Measurements from ENCODE around the gene TMEM101. TPM values are rescaled to one million over a fixed set of nuclear protein-coding genes. Genes with fewer than 3 reads are reported as not detected.

TMEM101 gene
- total and polyA plus RNA-seq, 2 of the 8 experiments (the other 6 are each of a cell fraction or from before 2014, with no cell fraction given): 16.1 to 44.7 TPM

- H3K23ac ChIP-seq (ENCODE audit: insufficient read length): no peak overlapping the region
- no peak overlapping the region for H2BK15ac ChIP-seq (ENCODE audit: low read length)
- H2BK5ac ChIP-seq (ENCODE audit: low read depth, low read length): no peak overlapping the region
- ChIA-PET CTCF (ENCODE audit: partially characterized antibody) (interaction anchor here (0.6 to 13.3 kb wide), 5 partner anchors 8 to 39 kb away, joined by 3 to 108 read pairs (median 8); no protein-coding TSS in a partner anchor), POLR2A (ENCODE audit: partially characterized antibody) (interaction anchor here (0.6 to 6.5 kb wide), 6 partner anchors 9 to 24 kb away, joined by 3 to 55 read pairs (median 4); no protein-coding TSS in a partner anchor)
- H3K56ac ChIP-seq (replicated peaks; ENCODE audit: insufficient read length, low read depth, low read length): no peak overlapping the region
- H4K20me1 ChIP-seq (replicated peaks in 1 of 2; ENCODE audit: control insufficient read depth in 1 of 2, insufficient read depth in 2 of 2, low read length in 2 of 2): peaks cover 2 to 16% of the 10 kb centered on the region in 2 experiments
- WGBS, 2 experiments (ENCODE audit: extremely low coverage in 1 of 2, insufficient coverage in 1 of 2, insufficient read length in 1 of 2, insufficient replicate concordance in 2 of 2, low coverage in 1 of 2, low lambda C conversion rate in 2 of 2, missing lambda C conversion rate in 1 of 2): 93% methylated on average over 3 of the region's 3 CpGs; no CpG with 5 or more reads in 1 of the 2 experiments
- no peak overlapping the region for H3K27ac ChIP-seq (ENCODE audit: low read depth, low read length)
- H2BK20ac ChIP-seq (ENCODE audit: low read length): no peak overlapping the region
- H2AK5ac ChIP-seq (ENCODE audit: low read depth, low read length): no peak overlapping the region
- H3K23me2 ChIP-seq (ENCODE audit: low read depth, low read length): no peaks in the 10 kb centered on the region
- no peak overlapping the region for H3K4me2 ChIP-seq (ENCODE audit: insufficient read depth in 1 of 2, low read depth in 2 of 2, low read length in 2 of 2)
- H3K36me3 ChIP-seq (ENCODE audit: control insufficient read depth in 2 of 4, insufficient read depth in 4 of 4, low read length in 3 of 4): peaks cover 8 to 46% (median 23%) of the 10 kb centered on the region in 4 experiments; a peak in 7 of 8 replicates
- H2AFZ ChIP-seq (ENCODE audit: low read length): no peak overlapping the region
- FAIRE-seq (no peak), DNase-seq (ENCODE audit: low read depth in 1 of 2, low spot score in 2 of 2) (no peak)
- H3K4me3 ChIP-seq (ENCODE audit: extremely low read depth in 1 of 4, insufficient read depth in 2 of 4, low read depth in 3 of 4, low read length in 4 of 4): no peak overlapping the region
- no peak overlapping the region for H3K14ac ChIP-seq (ENCODE audit: insufficient read length)
- no peak overlapping the region for H2BK120ac ChIP-seq (replicated peaks; ENCODE audit: low read depth, low read length)
- no peak overlapping the region for H3K4ac ChIP-seq (replicated peaks; ENCODE audit: insufficient read length, low read depth, low read length)
- no peak overlapping the region for H4K8ac ChIP-seq (ENCODE audit: extremely low read depth, insufficient read depth, low read length)
- H4K5ac ChIP-seq (ENCODE audit: insufficient read length, low read depth, low read length): no peak overlapping the region
- no peaks in the 10 kb centered on the region for H3K4me1 ChIP-seq (replicated peaks in 1 of 4; ENCODE audit: control insufficient read depth in 3 of 4, insufficient read depth in 4 of 4, low read length in 3 of 4)
- H3K9ac ChIP-seq (replicated peaks in 1 of 4; ENCODE audit: extremely low read depth in 1 of 4, low read depth in 3 of 4, low read length in 3 of 4): no peak overlapping the region
- no peaks in the 10 kb centered on the region for H3K79me2 ChIP-seq (ENCODE audit: control insufficient read depth in 1 of 2, insufficient read depth in 2 of 2, low read length in 2 of 2)
- H3K9me3 ChIP-seq (ENCODE audit: insufficient read depth in 2 of 2, low read depth in 1 of 2, low read length in 1 of 2): no peaks in the 10 kb centered on the region
- H4K91ac ChIP-seq (replicated peaks; ENCODE audit: insufficient read length, low read length): no peak overlapping the region
- H2BK12ac ChIP-seq (ENCODE audit: low read depth, low read length): no peak overlapping the region
- no peak overlapping the region for H3K18ac ChIP-seq (ENCODE audit: extremely low read depth, low read length)
- no peaks in the 10 kb centered on the region for H3K27me3 ChIP-seq (replicated peaks in 1 of 4; ENCODE audit: control insufficient read depth in 3 of 4, extremely low read depth in 1 of 4, insufficient read depth in 3 of 4, low read length in 3 of 4)
- H3K79me1 ChIP-seq (ENCODE audit: low read depth, low read length): no peaks in the 10 kb centered on the region; the same call in 1 of the 2 replicates
- TF ChIP-seq RFX5 (IDR thresholded peaks at IDR 0.05; ENCODE audit: borderline replicate concordance, low read depth, low read length) (no peak), RAD21 (IDR thresholded peaks at IDR 0.05 in 1 of 2, conservative IDR thresholded peaks at IDR 0.05 in 1 of 2; ENCODE audit: low read depth in 2 of 2, low read length in 2 of 2) (no peak), TEAD4 (IDR thresholded peaks at IDR 0.05; ENCODE audit: low read depth, low read length) (no peak), JUND (IDR thresholded peaks at IDR 0.05; ENCODE audit: low read length) (no peak), CREB1 (IDR thresholded peaks at IDR 0.05) (no peak), KDM1A (IDR thresholded peaks at IDR 0.05; ENCODE audit: borderline replicate concordance, low read length) (no peak), GABPA (IDR thresholded peaks at IDR 0.05; ENCODE audit: borderline replicate concordance, insufficient read depth, low read length) (no peak), SP2 (IDR thresholded peaks at IDR 0.05; ENCODE audit: low read length) (no peak), ZNF274 (IDR thresholded peaks at IDR 0.05; ENCODE audit: borderline replicate concordance, extremely low read depth, low read length) (no peak), POLR2A (IDR thresholded peaks at IDR 0.05; ENCODE audit: control extremely low read depth in 1 of 2, low read depth in 2 of 2, low read length in 2 of 2) (no peak), EZH2 (IDR thresholded peaks at IDR 0.05; ENCODE audit: low read depth, low read length, severe bottlenecking) (no peak), TAF7 (optimal IDR thresholded peaks at IDR 0.05; ENCODE audit: borderline replicate concordance, low read depth, low read length) (no peak), TCF12 (IDR thresholded peaks at IDR 0.05; ENCODE audit: low read depth, low read length) (no peak), BACH1 (IDR thresholded peaks at IDR 0.05; ENCODE audit: low read length) (no peak), SUZ12 (IDR thresholded peaks at IDR 0.05; ENCODE audit: low read length) (no peak)
Observed at GRCh38 chr17:44030482-44030881, 15.7 kb upstream of the TMEM101 start.

Measured in H1 (cell line).